Mucosa of rectum (tissue), 2 donors: Measurements from ENCODE around the gene TIGD4.

ENCODE experiments used
- H3K27ac ChIP-seq, 2 donors: one replicate each; pipeline ENCODE4 v1.7.0; 2013; ENCODE audit warnings: inconsistent platforms in 2 of 2, low read depth in 2 of 2, low read length in 2 of 2
- H3K27me3 ChIP-seq, 2 donors: one replicate each; pipeline ENCODE4 v1.7.0; 2013; ENCODE audit warnings: low read length in 2 of 2; ENCODE audit not compliant: control insufficient read depth in 2 of 2, insufficient read depth in 2 of 2
- H3K36me3 ChIP-seq, 2 donors: one replicate each; pipeline ENCODE4 v1.7.0; 2013; ENCODE audit warnings: low read length in 2 of 2; ENCODE audit not compliant: control insufficient read depth in 2 of 2, insufficient read depth in 2 of 2
- H3K4me1 ChIP-seq, 2 donors: one replicate each; pipeline ENCODE4 v1.7.0; 2013; ENCODE audit warnings: low read length in 2 of 2, mild to moderate bottlenecking in 1 of 2; ENCODE audit not compliant: control insufficient read depth in 2 of 2, insufficient read depth in 2 of 2
- H3K4me3 ChIP-seq, 2 donors: one replicate each; pipeline ENCODE4 v1.7.0; 2013; ENCODE audit warnings: low read length in 2 of 2
- H3K9ac ChIP-seq, 2 donors: one replicate each; pipeline ENCODE4 v1.7.0; 2013; ENCODE audit warnings: low read length in 2 of 2, low read depth in 1 of 2, mild to moderate bottlenecking in 1 of 2
- H3K9me3 ChIP-seq, 2 donors: one replicate each; pipeline ENCODE4 v1.7.0; 2013; ENCODE audit warnings: low read length in 2 of 2; ENCODE audit not compliant: control insufficient read depth in 2 of 2
- donor health status: healthy.
- donor health status: Normal muscosa, but diverticular disease.

The TIGD4 gene

DNA sequence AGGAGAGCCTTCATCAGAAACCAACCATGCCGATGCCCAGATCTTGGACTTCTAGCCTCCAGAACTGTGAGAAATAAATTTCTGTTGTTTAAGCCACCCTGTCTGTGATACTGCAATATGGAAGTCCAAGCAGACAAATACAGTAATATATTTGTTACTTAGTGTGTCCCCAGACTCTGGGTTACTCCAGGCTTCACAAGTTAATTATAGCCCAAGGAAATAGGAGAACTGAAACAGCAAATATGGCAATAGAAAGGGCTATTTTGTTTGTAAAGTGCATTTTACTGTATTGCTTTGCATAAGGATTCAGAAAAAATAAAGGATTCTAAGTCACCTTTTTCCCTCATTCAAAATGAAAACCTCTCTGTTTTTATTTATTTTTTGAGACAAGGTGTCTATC, 15.7 kb downstream of the TIGD4 start:
- Histone ChIP-seq H3K9me3 (no peaks in the 10 kb centered on the region), H3K4me1 (no peaks in the 10 kb centered on the region), H3K9ac (no peak overlapping the region), H3K27ac (no peak overlapping the region), H3K36me3 (no peaks in the 10 kb centered on the region), H3K27me3 (no peaks in the 10 kb centered on the region), H3K4me3 (no peak overlapping the region)

DNA sequence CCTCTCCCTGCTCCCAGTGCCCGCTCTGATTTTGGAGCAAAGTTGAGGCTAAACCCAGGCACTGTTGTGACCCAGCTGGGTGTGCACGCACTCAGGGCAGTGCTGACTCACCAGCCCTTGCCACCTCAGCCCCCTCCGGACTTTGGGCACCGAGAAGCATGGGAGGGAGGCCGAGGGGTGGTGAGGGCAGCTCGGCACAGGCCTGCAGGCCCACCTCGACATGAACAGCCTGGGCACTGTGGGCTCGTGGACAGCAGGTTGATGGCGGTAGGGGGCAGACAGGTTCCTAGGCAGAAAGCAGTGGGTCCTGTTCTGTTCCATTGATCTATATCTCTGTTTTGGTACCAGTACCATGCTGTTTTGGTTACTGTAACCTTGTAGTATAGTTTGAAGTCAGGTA, 30.9 kb downstream of the TIGD4 start:
- Histone ChIP-seq H3K36me3 (no peaks in the 10 kb centered on the region), H3K9me3 (no peaks in the 10 kb centered on the region), H3K27me3 (no peaks in the 10 kb centered on the region)

DNA sequence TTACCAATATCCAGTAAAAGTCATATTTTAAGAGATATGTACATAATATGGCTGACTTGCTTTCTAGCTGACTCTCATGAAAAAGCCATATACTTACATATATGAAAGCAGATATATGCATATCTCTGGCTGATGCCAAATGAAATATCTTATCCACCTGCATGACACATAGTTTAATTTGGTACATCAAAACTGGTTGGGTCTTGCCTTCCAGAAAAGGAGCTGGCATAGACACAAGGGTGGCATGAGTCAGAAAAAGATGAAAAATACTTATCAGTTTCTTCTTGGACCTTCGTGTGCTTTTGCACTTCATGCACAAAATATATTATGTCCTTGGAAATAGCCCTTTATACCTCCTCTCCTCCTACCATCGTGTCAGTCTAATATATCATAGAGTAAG, 32.1 kb downstream of the TIGD4 start:
- Histone ChIP-seq H3K9ac (no peak overlapping the region), H3K9me3 (no peaks in the 10 kb centered on the region), H3K36me3 (no peaks in the 10 kb centered on the region), H3K4me1 (no peaks in the 10 kb centered on the region), H3K27me3 (no peaks in the 10 kb centered on the region), H3K27ac (no peak overlapping the region), H3K4me3 (no peak overlapping the region)

More for the DNA sequence above, 30.9 kb downstream of the TIGD4 start:
- H3K4me1 ChIP-seq, result no peaks in the 10 kb centered on the region
- H3K27ac ChIP-seq, result no peak overlapping the region
- H3K4me3 ChIP-seq, result no peak overlapping the region
- no peak overlapping the region for H3K9ac ChIP-seq

DNA sequence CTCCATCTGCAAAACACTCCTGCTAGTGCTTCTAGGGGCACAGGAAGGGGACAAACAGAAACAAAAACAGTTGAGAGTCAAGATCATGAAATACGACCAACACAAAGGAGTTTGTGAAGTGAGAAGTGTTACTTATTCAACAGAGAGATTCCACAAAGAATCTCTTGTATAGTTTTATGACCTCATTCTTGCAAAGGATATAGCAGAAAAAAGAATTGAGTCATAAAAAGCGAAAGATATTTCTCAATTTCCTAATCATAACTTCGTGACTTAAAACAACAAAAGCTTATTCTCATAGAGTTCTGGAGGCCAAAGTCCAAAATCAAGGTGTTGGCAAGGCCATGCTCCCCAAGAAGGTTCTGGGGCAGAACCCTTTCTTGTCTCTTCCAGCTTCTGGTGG, 40.7 kb downstream of the TIGD4 start:
- Histone ChIP-seq H3K36me3 (no peaks in the 10 kb centered on the region), H3K9me3 (no peaks in the 10 kb centered on the region), H3K4me3 (no peak overlapping the region), H3K27ac (no peak overlapping the region), H3K27me3 (no peaks in the 10 kb centered on the region), H3K4me1 (peaks cover 0 to 2% of the 10 kb centered on the region in 2 donors), H3K9ac (no peak overlapping the region)

DNA sequence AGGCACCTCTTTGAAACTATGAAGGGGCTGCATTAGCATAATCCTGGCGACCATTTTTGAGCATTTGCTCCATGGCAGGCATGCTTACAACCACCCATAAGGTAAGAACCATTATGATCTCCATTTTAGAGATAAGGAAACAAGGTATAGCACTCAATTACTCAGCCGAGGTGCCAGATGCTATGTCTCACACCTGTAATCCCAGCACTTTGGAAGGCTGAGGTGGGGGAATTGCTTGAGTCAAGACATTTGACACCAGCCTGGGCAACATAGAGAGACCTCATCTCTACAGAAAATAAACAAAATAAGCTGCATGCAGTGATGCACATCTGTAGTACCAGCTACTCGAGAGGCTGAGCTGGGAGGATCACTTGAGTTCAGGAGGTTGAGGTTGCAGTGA, 43.6 kb downstream of the TIGD4 start:
- Histone ChIP-seq H3K9ac (no peak overlapping the region), H3K4me1 (peaks cover 0 to 2% of the 10 kb centered on the region in 2 donors), H3K27me3 (no peaks in the 10 kb centered on the region), H3K27ac (no peak overlapping the region), H3K36me3 (no peaks in the 10 kb centered on the region), H3K4me3 (no peak overlapping the region), H3K9me3 (no peaks in the 10 kb centered on the region)

DNA sequence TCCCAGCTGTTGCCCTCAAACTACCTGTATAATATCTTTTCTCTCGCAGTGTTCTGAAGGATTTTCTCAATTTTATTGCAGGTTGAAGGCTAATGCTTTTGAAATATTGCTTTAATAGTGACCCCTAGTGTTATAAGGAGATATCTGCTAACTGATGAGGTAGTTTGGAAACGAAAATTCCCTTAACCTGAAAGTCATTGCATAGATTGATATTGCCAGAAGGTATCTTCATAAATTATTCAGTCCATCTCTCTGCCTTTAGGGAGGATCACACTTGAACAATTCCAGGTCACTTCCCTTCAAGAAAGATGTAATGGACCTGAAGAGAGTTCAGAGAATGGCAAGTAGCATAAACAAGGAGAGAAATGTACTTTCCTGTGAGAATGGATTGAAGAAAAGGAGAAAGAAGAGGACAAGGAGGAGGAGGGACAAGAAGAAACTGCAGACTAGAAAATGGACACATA, 44.1 kb downstream of the TIGD4 start:
- Histone ChIP-seq H3K9ac (no peak overlapping the region), H3K36me3 (no peaks in the 10 kb centered on the region), H3K4me3 (no peak overlapping the region), H3K9me3 (no peaks in the 10 kb centered on the region), H3K4me1 (peaks cover 0 to 2% of the 10 kb centered on the region in 2 donors), H3K27ac (no peak overlapping the region), H3K27me3 (no peaks in the 10 kb centered on the region)

DNA sequence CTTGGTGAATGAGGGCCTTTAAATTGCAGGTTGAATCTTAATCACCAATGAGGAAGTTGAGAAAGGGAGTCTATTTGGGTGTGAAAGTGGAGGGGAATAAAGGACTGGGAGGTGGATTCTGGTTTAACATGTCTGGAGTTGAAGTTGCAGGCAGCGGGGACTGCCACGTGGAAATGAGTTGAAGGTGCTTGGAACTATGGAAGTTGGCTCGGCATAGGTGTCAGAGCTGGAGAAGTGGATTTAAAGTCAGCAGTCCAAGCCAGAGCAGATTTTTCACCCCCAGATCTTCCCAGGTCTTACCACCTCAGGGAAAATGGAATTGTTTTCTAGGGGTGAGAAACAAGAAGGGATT, 44.9 kb downstream of the TIGD4 start:
- no peaks in the 10 kb centered on the region for H3K27me3 ChIP-seq
- no peak overlapping the region for H3K27ac ChIP-seq
- H3K36me3 ChIP-seq, result no peaks in the 10 kb centered on the region
- H3K4me1 ChIP-seq, result peaks cover 0 to 2% of the 10 kb centered on the region in 2 donors
- H3K9ac ChIP-seq, result no peak overlapping the region
- H3K4me3 ChIP-seq, result no peak overlapping the region
- no peaks in the 10 kb centered on the region for H3K9me3 ChIP-seq

DNA sequence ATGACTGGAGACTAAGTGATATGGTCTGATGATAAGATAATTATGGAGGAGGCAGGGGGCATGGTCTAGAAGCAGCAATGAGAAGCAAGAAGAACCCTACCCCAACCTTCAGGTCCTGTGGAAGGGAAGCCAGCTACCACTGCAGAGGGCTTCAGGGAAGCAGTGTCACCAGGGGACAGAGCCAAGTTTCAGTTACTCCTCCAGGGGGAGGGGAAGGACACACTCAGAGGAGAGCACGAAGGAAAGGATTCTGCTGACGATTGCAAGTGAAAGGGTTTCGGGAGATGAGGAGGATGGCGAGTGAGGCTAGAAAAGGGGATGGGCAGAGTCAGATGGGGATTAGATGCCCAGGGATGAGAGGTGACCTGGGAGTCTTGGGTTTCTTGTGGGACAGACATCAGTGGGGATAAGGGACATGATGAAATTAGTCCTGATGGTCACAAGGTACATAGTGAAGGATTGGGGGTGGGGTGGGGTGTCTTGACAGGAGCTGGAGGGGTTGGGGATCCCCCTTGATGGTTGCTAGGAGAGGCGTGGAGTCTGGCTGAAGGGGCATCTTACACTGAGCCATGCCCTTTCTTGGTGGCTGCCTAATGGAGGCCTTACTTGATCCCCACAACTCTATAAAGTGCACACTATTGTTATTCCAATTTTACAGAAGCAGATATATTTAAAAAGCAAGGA, 45.4 kb downstream of the TIGD4 start:
- H3K9me3 ChIP-seq, result no peaks in the 10 kb centered on the region
- H3K36me3 ChIP-seq, result no peaks in the 10 kb centered on the region
- H3K4me1 ChIP-seq, result peaks cover 0 to 2% of the 10 kb centered on the region in 2 donors
- no peaks in the 10 kb centered on the region for H3K27me3 ChIP-seq
- H3K9ac ChIP-seq, result no peak overlapping the region
- no peak overlapping the region for H3K4me3 ChIP-seq
- H3K27ac ChIP-seq, result no peak overlapping the region

DNA sequence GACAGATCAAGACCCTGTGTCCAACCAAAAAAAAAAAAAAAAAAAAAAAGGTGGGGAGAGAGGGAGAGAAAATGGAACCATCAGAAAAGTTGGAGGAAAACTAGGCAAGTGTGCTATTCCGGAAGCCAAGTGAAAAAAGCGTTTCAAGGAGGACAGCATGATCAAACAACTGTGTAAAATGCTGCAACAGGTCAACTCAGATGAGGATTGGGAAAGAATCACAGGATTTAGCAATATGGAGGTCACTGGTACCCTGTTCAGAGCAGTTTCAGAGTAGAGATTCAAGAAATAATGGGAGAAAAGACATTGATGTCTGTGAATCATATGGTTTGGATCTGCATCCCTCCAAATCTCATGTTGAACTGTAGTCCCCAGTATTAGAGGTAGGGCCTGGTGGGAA, 47.5 kb downstream of the TIGD4 start:
- no peaks in the 10 kb centered on the region for H3K9me3 ChIP-seq
- no peak overlapping the region for H3K9ac ChIP-seq
- no peak overlapping the region for H3K27ac ChIP-seq
- H3K27me3 ChIP-seq, result no peaks in the 10 kb centered on the region
- H3K4me1 ChIP-seq, result no peaks in the 10 kb centered on the region
- H3K4me3 ChIP-seq, result no peak overlapping the region
- no peaks in the 10 kb centered on the region for H3K36me3 ChIP-seq

DNA sequence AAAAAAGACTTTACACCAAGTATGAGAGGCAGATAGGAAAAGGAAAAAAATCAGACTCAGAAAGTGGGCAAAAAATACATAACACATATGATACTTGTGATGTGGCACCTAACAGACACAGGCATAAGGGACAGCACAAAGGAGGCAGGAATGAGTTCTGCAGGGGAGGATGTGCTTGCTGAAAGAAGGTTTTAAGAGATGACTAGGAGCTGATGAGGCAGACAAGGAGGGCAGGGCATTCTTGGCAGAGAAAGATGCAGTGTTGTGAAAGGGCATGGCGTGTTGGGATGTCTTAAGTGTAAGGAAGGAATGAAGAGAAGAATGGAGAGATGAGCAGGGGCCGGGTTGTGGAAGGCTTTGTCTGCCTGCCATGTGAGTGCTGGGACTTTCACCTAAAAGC, 50.1 kb downstream of the TIGD4 start:
- Histone ChIP-seq H3K4me1 (no peaks in the 10 kb centered on the region), H3K9ac (no peak overlapping the region), H3K27ac (no peak overlapping the region), H3K27me3 (no peaks in the 10 kb centered on the region), H3K4me3 (no peak overlapping the region), H3K9me3 (no peaks in the 10 kb centered on the region), H3K36me3 (no peaks in the 10 kb centered on the region)

DNA sequence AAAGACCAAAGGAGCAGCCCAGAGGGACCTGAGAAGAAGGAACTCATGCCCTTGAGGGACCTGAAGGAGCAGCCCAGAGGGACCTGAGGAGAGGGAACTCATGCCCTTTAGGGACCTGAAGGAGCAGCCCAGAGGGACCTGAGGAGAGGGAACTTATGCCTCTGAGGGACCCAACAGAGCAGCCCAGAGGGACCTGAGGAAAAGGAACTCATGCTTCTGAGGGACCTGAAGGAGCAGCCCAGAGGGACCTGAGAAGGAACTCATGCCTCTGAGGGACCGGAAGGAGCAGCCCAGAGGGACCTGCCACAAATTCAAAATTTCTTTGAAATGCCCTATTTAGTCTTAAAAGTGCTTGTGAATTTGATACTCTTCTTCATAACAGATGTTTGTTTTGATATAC, 51.2 kb downstream of the TIGD4 start:
- no peak overlapping the region for H3K9ac ChIP-seq

More for the DNA sequence above, 51.2 kb downstream of the TIGD4 start:
- Histone ChIP-seq H3K9me3 (no peaks in the 10 kb centered on the region), H3K4me1 (no peaks in the 10 kb centered on the region), H3K27me3 (no peaks in the 10 kb centered on the region), H3K4me3 (no peak overlapping the region), H3K36me3 (no peaks in the 10 kb centered on the region), H3K27ac (no peak overlapping the region)
